Right renal cortex interstitium (tissue), 3 donors: ENCODE data around the gene ARHGAP15. TPM values are rescaled to one million over a fixed set of nuclear protein-coding genes. Genes with fewer than 3 reads are reported as not detected.

ENCODE experiments used
- DNase-seq, 3 donors: peaks; one replicate each; pipeline ENCODE4 v3.0.0-alpha.2; 2013; ENCODE audit warnings: low read depth in 3 of 3, low spot score in 2 of 3
- polyA plus RNA-seq, 3 donors: library from polyadenylated mRNA; unstranded; fragments of 120-200 nt; gene quantifications; one replicate each; pipeline ENCODE4 v1.2.1, GENCODE V29; 2013; ENCODE audit not compliant: insufficient read length in 3 of 3

ARHGAP15 gene
- polyA plus RNA-seq, 3 donors, result 3.4 to 7.2 (median 5.1) TPM

DNA sequence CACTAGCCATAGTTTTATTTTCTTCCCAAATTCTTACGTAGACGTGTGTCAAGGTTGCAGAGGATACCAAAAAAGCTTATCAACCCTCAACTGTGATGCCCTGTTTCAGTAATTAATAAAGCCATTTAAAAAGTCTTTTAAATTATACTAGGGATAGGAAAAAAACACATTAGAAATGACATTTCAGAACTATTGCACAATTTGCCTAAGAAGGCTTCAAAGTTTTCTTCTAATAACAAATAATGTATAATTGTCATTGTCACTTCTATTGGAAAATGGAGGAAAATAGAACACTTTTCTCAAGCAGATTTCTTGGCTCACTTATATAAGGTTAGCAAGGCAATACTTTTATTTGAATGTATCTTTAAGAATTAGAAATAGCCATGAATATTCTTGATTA lies 253.8 kb downstream of the ARHGAP15 start:
- no peak for DNase-seq

DNA sequence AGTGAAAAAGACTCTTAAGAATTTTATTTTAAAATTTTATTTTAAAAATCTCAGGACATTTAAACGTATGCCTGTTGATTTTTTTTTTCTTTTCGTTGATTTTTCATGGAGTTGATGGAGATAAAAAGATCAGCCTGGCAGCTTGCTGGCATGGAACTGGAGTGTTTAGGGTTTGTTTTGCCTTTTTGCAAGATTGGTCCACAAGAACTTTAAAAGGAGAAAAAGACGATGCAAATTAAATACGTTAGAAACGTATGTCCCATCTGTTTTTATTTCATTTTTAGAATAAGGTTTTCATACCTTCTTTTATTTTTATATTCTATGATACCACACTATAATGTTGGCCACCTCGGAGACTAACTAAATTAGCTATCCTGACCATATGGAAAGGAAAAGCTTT lies 254.9 kb downstream of the ARHGAP15 start:
- DNase-seq, result no peak

DNA sequence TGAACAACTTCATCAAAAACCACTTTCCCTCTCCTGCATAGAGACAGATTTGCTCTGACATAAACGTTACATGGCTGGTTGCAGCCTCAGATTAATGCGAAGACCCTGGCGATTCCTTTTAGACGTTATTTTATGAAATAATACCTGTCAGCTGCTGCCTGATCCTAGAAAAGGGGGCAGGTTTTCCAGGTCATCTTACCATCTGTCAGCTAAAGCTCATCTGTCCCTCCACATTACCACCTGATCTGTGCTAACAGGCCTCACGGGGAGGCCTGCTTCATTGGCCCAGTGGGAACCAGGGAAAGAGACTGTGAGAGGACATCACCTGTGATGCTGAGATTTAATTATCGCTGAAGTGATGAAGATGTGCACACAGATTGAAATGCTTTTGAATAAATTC lies 261.0 kb downstream of the ARHGAP15 start:
- no peak for DNase-seq

DNA sequence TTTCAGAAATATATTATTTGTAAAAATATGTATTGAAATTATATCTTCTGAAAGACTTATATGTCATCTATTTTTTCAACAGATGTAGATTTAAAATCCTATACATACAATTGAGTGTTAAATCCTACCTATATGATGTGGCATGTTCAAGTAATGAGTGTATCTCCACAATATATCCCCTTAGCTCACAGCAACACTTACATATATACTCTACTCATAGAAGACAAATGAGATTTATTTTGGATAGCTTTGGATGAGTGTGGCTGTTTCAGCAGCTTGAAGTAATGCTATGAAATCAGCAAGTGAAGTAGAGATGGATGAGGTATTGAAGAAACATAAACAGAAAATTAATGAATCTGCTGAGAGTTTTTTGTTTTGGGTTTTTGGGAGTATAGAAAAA lies 263.1 kb downstream of the ARHGAP15 start:
- DNase-seq, result no peak

DNA sequence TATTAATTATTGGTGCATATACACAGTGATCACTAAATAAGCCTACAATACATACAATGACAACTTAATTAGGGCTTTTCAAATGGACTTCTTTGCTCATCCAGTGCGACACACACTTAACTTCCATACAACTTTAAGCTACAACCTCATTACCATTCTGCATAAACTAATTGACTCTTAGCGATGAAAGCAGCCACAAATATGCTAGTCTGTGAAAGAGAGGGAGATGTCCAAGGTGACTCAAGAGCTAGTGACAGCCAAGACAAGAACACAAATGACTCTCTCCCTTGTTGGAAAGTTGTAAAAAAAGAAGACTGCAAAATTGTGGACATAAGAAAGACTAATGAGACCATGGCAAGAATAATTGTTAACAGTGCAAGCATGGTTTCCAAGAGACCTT lies 264.8 kb downstream of the ARHGAP15 start:
- DNase-seq, result no peak

DNA sequence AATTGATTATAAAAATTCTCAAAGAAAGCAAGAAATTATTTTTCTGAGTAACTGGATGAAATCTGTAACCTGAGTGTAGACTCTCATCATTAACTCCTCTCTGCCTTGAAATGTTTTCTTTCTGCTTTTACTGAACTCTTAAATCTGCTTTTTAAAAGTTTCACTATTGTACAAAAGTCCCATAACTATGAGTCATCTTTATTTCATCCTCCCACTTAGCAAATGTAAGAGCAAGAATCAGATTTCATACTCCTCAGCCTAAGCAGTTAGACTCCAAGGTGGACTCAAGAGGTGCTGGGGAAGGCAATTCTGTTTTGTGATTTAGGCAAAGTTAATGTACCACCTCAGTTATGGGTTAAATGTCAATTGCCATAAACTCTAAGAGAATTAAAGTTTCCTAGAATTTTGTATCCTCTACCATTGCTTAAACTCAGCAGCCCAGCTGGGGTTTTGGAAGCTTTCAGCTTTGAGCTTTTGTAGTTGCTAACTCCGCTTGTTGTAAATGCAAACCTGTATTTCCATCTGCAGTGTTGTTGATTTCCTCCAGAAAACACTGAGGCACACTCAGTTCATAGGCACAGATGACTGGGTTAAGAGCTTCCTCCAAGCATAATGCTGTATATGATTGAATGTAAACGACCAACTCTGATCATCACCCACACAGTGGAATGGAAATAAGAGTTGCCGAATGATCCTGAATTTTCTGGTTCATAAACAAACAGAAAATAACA lies 268.8 kb downstream of the ARHGAP15 start:
- no peak for DNase-seq

DNA sequence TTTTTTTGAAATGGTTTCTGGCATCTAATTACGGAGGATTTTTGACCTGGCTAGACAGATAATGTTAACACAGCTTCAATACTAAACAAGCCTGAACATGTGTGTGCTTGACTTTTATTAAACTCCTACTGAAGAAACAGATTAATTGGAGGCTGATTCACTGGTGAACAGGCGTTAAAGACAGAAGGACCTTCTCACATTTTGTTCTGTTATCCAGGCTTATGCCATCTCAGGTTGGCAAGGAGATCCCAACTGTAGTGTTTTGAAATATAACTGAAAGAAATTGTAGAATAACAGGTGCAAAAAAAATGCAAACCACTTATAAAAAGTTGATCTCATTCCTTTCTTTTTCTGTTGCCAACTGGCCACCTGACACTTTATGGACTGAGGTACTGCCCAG lies 269.6 kb downstream of the ARHGAP15 start:
- no peak for DNase-seq

DNA sequence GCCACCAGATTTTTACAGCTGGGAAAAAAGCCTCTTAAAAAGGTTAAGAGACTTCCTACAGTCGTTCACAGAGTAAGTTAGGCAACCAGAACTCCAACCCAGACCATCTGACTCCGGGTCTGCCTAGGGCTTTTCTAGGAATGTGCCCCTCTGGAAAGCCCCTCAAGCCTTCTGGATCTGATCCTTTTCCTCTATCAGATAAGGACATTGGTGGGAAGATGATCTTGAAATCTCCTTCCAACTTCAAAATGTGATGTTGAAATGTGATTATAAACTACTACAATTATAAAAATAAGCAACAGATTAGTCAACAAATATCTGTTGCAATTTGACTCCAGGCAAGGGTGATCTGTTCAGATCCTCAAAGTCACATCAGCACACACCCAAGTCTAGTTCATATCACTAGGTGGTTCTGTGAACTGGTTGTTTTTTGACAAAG lies 270.4 kb downstream of the ARHGAP15 start:
- no peak for DNase-seq

DNA sequence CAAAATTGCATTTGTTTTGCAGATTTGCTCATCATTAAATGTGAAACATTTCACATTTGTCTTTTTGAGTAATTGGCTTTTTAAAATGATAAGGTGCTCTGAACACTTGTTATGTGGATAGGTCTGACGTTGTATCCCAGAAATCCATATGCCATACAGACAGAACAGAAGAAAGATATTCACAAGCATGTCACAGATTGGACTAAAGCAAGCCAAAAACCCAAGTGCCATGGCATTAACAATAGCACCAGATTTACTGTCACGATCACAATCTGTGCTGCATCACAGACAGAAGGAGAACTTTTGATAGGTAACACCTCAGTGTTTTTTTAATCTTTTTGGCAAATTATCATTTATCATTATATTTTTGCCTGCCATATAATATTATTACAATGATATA lies 272.6 kb downstream of the ARHGAP15 start:
- DNase-seq, result no peak

DNA sequence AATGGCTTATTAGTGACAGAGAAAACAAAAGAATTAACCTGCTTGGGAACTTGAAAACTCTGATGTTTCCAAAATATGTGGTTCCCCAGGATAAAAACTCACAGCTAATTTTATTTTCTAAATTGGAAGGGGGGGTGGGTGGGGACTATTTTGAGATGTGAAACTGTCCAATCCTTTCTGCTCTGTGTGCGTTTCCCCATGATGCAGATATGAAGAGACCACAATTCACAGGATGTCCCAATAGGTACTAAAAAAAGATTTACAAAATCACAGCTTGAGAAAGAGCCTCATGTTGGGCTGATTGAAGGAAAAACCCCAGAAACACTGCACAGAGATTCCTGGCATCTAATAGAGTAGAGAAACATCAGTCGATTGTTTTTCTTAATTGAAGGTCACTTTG lies 273.2 kb downstream of the ARHGAP15 start:
- no peak for DNase-seq

DNA sequence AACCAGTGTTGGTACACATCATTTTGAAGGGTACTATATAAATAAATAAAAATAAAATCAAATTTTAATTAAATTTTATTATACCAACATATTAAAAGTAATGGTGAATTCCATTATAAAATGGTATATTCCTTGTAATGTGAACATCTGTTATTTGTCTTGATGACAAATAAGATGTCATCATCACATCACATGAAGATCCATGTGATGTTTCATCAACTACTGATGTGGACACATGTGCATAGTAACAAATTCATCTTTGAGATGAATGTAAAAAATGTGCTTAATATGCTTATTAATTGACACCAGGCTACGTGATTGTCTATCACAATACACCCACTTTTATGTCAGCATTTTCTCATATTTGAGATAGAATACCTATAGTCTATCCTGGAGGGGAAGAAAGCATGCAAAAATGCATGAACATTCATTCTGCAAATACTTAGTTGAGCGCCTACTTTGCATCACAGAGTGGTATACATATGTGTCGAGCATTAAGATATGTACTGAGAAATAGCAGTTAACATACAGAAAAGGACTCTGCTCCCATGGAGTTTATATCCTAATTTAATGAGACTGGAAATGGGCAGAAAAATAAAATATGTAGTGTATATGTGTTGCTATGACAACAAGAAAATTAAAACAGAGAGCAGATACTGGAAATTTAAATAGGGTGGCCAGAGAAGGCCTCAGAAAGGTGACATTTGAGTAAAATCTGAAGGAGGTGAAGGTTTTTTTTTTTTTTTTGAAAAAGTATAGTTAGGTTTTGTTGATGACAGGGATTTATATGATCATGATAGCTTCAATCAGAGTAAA lies 281.1 kb downstream of the ARHGAP15 start:
- no peak for DNase-seq

DNA sequence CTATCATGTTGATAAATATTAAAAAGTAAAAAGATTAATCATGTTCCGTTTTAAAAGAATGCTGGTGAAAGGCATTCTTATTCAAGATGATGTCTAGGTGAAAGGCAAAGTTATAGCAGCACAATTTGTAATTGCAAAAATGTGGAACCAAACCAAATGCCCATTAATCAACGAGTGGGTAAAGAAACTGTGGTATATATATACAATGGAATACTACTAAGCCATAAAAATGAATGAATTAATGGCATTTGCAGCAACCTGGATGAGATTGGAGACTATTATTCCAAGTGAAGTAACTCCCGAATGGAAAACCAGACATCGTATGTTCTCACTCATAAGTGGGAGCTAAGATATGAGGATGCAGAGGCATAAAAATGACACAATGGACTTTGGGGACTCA lies 286.4 kb downstream of the ARHGAP15 start:
- no peak for DNase-seq

DNA sequence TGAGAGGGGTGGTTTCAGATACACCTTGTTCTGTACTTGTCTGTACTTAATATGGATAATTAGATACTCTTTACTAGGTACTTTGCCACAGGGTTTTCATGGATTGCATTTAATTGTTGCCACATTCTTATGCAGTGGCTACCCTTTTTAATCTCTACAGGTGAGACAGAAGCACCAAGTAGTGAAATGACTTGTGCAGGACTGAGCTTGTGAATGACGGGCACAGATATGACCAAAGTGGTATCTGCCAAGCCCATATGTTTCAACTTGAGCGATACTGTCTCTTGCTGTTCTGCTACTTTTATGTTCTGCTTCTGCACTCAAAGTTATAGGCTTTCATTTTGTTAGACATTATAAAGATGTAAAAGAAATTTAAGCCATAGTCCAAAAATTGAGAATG lies 288.2 kb downstream of the ARHGAP15 start:
- DNase-seq, result no peak

DNA sequence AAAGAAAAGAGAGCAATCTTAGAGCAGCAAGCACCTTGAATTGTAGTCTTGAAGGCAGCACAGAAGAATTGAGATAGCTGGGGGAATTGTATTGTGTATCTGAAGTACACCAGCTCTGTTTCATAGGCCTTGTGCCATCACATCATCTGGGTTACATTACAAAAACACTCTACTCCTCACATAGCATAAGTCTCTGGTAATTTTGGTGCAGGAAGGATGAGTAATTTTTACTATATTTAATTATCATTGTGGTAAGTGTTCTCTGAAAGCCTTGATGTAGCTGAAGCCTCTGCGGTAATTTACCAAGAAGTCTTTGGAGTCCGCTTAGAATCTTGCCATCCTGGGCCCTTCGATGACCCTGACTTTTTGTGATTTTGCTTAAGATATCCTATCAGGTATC lies 291.1 kb downstream of the ARHGAP15 start:
- DNase-seq, result no peak

DNA sequence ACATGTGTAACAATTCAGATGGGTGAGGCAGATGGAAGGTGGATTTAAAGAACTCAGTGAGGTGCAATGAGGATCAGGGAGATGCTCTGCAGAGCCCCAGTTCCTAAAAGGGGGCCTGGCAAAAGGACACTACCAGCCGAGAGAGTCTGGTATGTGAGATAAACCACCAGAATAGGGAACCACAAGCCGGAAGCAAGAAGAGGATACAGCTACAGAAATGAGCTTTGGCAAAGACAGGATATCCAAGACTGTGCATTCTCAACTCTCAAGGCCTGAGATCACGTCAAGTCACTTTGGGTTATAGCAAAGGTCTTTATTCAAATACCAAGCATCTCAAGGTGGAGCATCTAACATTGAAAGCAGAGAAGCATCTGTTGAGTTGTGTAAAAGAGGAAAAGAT lies 293.5 kb downstream of the ARHGAP15 start:
- DNase-seq, result no peak

DNA sequence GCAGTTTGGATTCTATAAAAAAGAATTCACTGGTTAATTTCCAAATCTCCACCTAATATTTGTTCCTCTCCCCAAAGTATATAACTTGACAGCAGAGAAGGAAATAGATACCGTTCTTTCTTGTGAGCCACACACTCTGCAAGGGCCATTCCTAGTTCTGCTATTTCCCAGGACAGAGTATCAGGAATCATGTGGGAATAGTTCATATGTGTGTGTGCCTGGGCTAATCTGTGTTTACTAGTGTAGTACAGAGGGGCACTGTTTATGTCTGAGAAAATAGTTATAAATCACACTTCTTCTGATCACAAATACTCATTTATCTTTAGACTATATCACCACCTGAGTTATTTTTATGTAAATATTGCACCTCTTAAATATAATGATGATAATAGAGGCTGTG lies 296.7 kb downstream of the ARHGAP15 start:
- no peak for DNase-seq

DNA sequence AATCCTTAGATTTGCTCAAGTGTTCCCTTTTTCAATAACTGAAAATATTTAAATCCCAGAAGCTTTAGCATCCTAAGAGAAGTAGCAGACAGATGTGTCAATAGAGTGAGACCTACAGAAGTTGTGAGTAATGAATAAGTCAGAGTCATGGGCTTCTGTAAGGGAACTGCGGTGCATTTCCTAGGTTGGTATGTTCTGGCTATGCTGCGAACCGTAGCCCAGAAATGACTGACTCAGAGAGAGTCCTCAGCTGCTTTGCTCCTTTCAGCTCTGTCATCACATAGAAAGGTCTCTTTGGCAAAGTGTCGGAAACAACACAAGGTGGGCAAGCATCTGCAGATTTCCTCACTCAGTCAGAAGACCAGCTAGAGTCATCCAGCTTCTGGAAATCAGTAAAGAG lies 297.1 kb downstream of the ARHGAP15 start:
- no peak for DNase-seq

DNA sequence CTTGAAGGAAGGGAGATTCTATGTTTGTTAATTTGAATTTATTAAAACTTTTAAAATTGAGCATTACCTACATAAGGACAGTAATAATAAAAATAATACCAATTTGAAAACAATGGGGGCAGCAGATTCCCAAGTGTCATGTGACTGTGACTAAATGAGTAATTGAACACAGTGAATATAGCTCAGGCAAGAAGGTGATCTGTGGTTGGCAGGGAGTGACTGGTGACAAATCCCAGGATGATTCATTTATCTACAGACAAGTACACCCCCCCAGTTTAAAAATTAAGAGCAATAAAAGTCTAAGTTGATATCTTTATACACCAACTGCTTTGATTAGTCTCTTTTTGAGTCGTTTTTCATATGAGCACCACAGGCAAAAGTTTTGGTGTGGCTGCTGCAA lies 299.5 kb downstream of the ARHGAP15 start:
- DNase-seq, result no peak

DNA sequence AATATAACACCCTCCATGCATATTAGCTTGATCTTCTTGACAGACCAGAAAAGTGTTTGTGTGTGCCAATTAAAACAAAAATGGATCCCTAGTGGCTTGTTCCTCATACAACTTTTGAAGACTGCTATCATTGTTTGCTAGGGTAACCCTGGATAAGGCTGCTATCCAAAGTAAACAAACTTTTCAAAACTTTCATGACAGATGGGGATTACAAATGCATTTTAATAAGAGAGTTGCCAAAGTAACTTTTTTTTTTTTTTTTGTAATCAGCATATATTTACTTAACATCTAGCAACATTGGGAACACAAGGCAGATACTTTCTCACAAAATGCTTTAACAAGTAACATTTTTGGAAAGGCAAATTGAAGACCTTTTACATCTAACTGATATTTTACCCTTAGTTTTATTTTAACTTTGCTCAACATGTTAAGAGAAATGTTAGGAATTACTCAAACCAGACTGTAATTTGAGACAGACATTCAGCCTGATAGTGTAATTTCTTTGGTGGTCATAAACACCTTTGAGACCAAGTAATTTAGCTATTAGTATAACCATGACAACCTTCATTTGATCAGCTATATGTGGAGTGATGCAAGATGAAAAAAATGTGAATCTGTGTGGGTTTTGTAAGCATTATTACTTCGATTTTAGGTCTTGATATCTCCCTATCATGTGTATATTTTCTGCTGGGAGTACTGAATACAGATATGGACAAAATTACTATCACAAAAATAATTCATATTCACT lies 300.9 kb downstream of the ARHGAP15 start:
- no peak for DNase-seq

DNA sequence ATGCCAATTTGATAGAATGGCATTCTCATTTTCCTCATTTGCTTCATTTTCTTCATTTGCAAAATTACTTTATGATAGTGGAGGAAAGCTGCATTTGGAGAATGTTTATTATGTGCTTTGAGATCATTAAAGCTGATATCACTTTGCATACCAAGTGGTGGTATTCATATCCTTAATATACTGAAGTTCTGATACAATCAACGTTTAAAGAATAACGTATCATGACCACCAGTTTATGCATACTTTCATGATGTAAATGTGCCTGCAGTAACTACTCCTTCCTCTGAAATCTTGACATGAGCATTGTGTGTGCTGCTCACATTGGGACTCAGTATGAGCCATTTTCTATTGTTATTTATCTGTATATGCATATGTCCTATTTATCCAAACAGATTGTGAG lies 302.1 kb downstream of the ARHGAP15 start:
- no peak for DNase-seq

DNA sequence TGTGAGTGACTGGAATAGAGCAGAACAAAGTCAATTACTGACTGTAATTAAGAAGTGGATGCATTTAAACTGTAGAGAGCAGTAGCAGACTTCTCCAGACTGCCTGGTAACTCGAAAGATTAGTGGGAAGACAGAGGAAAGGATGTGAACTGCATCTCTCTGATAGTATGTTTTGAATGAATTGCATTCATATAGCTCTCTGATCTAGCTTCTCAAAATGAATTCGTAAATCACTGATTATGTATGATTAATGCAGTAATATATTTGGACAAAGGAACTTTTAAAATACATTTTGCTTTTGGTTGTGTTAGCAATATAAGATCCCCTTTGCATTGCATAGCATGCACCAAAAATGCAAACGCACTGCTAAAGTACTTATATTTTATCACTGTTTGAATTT lies 304.0 kb downstream of the ARHGAP15 start:
- DNase-seq, result peak; percentile 37 to 58 (median 44)

DNA sequence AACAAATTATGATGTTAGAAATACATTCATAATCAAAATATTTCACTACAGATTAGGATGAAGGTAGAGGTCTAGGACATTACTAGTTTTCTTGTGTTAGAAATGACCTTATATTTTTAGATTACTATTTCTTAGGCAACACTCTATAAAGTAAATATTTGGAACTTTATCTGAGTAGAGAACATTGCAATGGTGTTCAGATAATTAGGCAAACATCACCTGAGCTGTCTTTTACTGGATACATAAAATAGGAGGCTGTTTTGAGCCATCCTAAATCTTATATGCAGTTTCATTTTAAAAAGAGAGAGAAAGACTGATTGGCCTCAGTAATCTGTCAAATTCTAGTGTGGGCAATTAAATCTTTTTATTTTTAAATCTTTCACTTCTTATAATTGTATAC lies 304.6 kb downstream of the ARHGAP15 start:
- no peak for DNase-seq
